ENCODE results near the gene TBL1XR1.
"Not testable (repeated sequence)": the region's sequence is repeated elsewhere in the genome, so short reads cannot be mapped to it uniquely, and the experiment has no call there.

Gene TBL1XR1

DNA sequence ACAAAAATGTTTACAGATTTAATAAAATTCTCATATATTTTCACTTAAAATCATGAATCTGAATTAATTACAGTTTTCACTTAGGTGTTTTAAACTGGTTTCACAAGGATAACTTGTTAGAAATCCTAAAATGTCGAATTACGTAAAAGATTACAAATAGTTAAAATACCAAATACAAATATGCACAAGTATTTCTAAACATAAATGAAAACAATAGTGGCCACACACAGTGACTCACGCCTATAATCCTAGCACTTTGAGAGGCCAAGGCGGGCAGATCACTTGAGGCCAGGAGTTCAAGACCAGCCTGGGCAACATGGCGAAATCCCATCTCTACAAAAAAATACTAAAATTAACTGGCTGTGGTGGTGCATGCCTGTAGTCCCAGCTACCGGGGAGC lies 10.9 kb upstream of the TBL1XR1 start:
- no peak for DNase-seq (ENCODE audit: low read depth in 2 of 2)

DNA sequence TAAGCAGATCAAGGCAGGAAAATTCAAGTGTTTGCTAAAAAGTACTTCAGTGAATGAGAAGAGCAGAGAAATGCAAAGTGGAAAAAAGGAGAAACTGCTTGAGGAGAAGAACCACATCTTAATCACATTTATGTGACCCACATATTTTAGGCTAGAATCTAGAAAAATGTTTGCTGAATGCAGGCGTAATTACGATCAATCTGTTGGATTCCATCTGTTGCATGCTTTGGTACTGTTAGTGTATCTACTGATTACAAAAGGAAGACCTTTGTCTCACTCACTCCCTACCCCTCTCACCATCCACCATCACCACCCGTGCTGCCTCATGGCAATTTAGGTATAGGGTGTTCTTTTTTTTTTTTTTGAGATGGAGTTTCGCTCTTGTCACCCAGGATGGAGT lies 9.7 kb upstream of the TBL1XR1 start:
- no peak for DNase-seq (ENCODE audit: low read depth in 2 of 2)

DNA sequence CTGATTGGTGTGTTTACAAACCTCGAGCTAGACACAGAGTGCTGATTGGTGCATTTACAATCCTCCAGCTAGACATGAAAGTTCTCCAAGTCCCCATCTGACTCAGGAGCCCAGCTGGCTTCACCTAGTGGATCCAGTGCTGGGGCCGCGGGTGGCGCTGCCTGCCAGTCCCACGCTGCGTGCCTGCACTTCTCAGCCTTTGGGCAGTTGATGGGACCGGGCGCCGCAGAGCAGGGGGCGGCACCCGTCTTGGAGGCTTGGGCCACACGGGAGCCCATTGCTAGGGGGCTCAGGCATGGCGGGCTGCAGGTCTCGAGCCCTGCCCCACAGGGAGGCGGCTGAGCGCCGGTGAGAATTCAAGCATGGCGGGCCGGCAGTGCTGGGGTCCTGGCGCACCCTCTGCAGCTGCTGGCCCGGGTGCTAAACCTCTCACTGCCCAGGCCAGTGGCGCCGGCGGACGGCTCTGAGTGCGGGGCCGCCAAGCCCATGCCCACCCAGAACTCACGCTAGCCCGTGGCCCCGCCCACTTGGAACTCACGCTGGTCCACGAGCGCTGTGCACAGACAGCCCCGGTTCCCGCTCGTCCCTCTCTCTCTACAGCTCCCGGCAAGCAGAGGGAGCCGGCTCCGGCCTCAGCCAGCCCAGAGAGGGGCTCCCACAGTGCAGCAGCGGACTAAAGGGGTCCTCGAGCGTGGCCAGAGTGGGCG lies 6.6 kb upstream of the TBL1XR1 start:
- no peak for DNase-seq (ENCODE audit: low read depth in 2 of 2)

DNA sequence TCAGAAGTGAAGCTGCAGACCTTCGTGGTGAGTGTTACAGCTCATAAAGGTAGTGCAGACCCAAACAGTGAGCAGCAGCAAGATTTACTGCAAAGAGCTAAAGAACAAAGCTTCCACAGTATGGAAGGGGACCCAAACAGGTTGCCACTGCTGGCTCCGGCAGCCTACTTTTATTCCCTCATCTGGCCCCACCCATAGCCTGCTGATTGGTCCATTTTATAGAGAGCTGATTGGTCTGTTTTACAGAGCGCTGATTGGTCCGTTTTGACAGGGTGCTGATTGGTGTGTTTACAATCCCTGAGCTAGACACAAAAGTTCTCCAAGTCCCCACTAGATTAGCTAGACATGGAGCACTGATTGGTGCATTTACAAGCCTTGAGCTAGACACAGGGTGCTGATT lies 5.7 kb upstream of the TBL1XR1 start:
- not testable (repeated sequence) for DNase-seq (ENCODE audit: low read depth in 2 of 2)

DNA sequence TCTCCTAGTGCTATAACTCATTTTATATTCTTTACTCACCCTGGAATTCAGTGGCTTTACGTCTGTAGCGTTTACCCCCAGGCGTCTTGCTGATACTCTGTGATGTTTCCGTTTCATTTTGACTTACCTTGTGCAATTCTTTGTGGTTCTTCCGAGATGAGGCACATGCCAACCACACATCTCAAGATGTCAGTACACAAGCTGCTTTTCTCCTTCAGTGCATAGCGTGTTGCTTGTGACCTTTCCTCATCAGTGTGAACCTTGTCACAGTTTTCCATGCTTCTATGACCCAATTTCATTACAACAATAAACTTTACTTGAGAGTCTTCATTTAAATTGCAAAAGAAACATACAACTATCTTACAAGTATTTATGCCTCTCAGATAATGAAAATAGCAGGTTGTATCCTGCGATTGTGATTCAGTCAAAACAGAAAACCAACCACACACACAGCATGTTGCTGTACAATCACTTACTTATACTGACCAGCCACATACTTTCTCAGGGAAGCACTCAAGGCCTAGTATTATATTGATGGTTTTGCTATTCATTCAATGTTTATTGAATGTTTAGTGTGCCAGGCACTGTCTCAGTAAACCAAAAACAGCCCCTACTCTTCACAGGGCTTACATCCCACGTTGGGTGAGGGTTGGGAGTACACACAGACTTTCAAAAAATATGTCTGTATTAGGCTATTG lies 4.6 kb upstream of the TBL1XR1 start:
- DNase-seq (ENCODE audit: low read depth in 2 of 2): peak in 1 of 2 donors; percentile 20

DNA sequence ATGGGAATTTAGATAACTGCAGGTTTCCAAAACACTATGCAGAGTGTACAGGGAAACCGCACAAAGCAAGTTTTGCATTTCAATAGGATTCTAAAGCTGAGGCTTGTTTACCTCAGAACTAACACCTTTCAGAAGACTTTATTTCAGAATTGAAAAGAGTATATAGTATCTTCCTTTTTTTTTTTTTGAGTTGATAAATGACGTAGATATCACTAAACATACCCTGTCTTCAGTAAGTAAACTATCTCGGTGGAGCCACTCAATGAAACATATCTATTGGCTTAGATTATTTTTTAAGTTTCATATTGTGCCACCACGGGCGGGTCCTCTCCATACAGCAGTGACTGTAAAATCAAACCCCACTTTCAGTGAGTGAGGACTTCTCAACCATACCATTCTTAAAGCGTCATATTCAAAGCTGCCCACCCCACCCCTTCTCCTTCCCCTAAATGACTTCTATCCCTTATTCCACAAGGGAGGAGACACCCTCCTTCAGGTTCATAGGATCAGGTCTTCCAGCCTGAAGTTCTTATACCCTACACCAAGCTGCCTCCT lies 2.0 kb upstream of the TBL1XR1 start:
- DNase-seq (ENCODE audit: low read depth in 2 of 2): no peak

DNA sequence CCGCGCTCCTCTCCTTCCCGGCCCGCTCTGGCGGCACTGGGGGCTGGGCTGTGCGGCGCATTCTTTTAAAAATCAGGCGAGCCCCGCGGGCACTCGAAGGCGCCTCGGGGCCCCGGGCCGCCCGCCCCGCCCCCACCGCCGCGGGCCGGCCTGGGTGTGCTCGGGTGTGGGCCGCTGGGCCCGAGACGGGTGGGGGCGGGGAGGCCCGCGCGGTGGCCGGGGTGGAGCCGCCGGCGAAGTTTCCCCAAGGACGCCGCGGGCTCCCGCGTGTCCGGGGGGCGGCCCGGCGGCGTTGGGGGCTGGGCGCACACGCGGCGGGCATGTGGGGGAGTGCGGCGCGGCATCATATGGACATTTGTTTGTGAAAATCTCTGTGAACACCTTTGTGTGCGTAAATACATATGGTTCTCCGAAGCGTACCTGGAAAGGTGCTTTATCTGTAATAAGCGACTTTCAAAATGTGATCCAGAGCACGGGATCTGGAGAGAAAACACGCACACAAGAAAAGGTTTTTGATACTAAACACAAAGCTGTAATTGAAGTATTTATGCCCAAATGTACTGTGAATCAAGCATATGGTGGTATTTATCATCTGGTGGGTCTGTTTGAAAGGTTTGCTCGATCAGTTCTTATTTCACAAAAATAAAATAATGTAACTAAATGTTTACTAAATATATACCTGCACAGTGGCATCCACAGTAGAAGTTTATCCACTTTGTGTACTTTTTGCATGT lies 612 bp upstream of the TBL1XR1 start:
- DNase-seq (ENCODE audit: low read depth in 2 of 2): no peak

DNA sequence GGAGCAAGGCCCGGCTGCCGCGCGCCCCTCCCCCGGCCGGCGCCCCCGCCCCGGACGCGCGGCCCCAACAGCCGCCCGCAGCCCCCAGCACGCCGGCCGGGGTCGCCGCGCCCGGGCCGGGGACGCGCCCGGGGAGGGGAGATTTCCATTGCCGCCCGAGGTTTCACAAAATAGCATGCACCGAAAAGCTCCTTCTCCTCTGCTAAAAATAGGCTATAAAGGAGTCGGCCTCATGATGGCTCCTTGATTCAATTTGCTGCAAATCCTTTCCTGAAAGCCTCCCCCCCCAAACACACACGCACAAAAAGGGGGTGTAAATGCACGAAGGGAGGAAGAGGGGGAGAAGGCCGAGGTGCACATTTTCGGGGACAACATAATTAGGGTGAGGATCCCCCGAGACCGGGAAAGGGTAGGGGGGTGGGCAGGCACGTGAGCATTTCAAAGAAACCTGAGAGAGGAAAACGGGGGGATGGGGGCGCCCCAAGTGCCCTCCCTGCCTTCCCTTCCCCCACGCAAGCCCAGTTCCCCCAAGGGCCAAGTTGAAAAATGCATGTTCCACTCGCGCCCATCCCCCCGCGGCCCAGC lies 734 bp downstream of the TBL1XR1 start:
- no peak for DNase-seq (ENCODE audit: low read depth in 2 of 2)

DNA sequence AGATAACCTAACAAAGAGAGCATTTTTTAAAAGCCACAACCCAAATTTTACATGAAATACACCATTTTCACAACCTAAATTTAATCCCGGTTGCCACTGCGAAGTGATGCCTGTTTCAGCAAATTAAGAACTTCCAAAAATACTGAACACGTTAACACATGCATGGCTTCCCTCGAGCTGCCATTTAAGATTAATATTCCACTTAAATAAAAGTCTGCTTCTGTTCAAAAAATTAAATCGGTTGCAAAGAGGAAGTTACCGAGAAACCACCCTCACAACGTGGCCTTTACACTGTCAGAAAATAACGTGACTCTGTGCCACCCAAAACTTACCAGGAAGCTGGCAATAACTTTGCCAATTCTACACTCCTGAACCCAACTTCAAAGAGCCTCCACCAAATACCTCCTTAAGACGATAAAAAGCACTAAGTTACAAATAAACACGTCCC lies 1.2 kb downstream of the TBL1XR1 start:
- DNase-seq (ENCODE audit: low read depth in 2 of 2): no peak

DNA sequence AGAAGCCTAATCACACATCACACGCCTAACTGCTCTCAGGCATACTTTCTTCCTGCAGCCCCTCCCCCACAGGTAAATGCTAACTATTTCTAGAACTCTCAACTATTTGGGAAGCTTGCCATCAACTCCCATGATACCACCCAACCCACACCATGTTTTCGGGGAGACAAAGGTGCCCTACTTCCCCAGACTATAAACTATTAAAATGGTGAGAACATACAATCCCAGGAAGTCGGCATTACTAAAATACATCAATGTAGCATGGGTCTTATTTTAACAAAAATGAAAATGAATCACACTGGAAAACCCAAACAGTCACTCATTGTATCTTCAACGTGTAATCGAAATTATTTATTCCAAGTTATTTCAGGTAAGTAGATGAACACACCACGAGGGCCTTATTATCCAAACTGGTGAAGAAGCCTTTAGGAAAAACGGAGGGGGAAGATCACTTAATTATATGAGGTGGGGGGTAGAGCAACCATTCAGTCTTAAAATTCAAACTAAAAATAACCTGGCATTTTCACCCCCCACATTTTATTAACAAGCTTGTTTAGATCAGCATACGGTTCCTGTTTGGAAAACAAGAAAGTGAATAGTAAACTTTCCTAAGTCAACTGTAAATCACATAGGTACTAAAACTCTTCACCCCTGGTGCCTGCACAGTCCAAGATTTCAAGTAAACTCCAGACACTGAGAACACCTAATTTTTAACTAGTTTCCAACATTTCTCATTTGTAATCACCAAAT lies 1.9 kb downstream of the TBL1XR1 start:
- no peak for DNase-seq (ENCODE audit: low read depth in 2 of 2)

DNA sequence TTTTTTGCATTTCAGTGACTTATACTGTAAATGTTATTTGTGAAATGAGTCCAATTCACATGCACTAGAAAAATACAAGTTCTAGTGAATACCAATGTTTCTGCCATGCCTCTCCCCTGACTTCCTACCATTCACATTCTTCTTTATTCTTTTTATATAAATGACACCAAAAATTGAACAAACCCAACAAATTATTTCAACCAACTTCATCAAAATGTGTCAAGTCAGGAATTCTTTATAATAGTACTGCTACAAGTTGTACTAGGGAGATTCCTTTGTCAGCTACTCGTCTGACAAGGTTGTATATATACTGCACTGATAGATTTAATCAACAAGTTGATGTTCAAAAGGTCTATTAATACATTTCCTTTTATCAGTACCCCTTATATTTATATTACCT lies 3.0 kb downstream of the TBL1XR1 start:
- no peak for DNase-seq (ENCODE audit: low read depth in 2 of 2)

DNA sequence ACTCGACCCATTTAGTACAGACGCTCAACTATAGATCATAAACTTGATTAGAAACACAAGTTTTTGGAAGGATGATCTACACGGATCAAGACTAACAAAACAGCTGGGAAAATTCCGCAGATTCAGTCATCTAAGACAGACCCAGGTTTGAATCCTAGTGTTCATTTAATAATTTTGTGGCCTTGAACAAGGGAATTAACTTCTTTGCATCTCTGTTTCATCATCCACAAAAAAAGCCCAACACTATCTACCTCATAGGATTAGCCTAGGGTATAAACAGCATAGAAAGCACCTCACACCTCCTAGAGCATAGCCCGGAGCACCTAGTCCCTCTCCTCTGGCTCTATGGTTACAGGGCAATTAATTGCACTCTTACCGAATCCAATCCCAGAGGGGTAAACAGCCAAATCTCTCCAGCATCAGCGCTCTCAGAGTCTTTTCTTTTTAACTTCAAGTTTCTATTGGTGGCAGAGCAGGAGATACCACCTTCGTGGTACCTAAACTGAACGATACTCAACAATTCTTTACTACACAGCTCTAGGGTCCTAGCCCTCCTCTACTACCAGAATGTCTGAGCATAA lies 3.5 kb downstream of the TBL1XR1 start:
- DNase-seq (ENCODE audit: low read depth in 2 of 2): no peak

DNA sequence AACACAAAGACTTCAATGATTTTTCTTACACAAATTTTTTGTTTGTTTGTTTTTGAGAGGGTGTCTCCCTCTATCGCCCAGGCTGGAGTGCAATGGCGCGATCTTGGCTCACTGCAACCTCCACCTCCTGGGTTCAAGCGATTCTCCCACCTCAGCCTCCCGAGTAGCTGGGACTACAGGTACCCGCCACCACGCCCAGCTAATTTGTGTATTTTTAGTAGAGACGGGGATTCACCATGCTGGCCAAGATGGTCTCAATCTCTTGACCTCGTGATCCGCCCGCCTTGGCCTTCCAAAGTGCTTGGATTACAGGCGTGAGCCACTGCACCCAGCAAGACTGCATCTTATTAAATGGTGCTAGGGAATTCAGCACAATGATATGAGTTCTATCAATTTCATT lies 4.0 kb downstream of the TBL1XR1 start:
- DNase-seq (ENCODE audit: low read depth in 2 of 2): not testable (repeated sequence)

DNA sequence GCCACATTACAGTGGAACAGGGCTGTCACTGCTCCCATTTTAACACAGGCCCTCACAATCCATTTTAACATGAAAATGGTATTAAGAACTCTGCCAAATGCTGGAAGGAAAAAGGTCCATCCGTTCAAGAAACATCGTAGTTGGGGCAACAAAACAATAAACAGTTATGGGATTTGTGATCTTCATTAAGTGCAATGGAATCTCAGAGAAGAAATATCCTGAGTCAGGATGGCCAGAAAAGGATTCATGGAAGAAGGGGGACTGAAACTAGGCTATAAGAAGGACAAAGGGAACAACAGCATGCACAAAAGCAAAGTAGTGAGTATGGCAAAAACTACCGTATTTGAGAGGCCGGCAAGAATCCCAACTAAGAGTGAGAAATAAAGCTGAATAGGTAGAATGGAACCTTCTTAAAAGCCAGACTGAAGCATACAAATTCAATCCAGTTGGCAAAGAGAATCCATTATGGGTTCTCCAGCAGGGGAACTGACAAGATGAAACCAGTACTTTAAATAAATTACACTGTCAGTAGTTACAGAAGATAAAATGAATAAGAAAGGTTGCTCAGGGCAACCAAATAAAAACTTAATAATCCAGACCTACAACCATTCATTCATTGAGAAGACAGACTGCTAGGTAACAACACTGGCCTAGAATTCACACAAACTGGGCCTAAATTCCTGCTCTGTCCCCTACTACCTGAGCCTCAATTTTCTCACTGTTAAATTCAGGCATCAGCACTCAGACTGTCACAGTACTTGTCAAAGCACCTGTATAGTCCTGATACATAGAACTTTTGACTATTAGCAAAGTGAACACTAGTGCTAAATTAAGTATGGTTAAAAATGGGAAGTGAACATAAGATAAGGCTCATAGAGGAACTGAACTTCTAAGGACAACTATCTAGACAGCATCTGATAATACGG lies 6.3 kb downstream of the TBL1XR1 start:
- DNase-seq (ENCODE audit: low read depth in 2 of 2): no peak

DNA sequence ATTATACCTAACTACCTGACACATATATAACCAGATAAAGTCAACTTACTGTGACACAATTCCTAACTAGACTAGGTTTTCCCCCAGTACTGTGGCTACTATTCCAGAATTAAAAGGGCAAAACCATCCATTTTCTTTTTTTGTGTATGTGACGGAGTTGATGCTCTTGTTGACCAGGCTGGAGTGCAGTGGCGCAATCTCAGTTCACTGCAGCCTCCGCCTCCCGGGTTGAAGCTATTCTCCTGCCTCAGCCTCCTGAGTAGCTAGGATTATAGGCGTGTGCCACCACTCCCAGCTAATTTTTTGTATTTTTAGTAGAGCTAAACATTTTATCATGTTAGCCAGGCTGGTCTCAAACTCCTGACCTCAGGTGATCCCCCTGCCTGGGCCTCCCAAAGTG lies 7.1 kb downstream of the TBL1XR1 start:
- not testable (repeated sequence) for DNase-seq (ENCODE audit: low read depth in 2 of 2)

DNA sequence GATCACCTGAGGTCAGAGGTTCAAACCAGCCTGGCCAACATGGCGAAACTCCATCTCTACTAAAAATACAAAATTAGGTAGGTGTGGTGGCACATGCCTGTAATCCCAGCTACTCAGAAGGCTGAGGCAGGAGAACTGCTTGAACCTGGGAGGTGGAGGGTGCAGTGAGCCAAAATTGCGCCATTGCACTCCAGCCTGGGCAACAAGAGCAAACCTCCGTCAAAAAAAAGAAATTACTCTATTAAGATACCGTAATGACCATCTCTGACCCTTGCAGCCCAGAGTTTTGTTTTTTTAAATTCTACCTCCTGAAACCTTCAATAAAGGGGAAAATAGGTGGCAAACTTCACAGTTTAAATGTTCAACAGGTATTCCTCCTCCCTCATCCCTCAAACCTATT lies 9.0 kb downstream of the TBL1XR1 start:
- not testable (repeated sequence) for DNase-seq (ENCODE audit: low read depth in 2 of 2)

DNA sequence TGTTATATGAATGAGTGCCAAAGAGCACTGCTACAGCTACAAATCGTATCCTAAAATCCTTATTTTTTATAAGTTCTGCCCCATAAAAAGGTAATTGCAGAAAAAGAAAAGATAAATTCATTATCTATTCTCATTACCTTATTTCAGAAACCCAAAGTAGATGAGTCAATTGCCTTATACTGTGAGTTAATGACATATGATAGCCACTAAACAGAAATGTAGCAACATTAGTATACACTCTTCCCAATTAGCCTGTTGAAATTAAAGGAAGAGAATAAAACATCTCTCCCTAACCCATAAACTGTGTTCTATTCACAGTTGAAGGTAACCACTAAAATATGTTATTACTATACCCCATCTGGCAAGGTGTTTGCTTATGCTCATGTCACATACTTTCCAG lies 11.0 kb downstream of the TBL1XR1 start:
- no peak for DNase-seq (ENCODE audit: low read depth in 2 of 2)

DNA sequence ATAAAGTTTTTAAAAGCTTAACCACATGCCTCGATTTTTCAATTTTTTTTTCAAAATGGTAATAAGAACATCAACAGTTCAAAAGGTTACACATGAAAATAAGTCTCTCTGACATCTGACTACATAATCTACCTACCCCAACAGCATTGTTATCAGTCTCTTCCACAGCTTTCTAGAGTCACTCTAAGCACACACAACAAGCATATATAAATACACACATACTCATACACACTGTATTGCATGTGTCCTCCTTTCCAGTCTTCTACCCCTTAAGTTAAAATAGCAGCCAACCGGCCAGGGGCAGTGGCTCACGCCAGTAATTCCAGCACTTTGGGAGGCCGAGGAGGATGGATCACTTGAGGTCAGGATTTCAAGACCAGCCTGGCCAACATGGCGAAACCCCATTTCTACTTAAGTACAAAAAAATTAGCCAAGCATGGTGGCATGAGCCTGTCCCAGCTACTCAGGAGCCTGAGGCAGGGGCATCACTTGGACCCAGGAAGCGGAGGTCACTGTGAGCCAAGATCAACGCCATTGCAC lies 12.2 kb downstream of the TBL1XR1 start:
- no peak for DNase-seq (ENCODE audit: low read depth in 2 of 2)

DNA sequence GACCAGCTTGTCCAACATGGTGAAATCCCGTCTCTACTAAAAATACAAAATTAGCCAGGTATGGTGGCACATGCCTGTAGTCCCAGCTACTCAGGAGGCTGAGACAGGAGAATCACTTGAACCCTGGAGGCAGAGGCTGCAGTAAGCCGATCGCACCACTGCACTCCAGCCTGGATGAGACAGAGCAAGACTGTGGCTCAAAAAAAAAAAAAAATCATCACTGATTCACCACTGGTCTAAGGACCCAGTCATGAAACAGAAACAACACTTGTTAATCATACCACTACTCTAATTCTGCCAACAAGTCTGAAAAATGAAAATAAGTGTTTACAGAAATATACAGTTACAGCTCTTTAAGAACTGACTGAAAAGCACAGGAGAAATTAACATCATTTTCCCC lies 12.7 kb downstream of the TBL1XR1 start:
- DNase-seq (ENCODE audit: low read depth in 2 of 2): not testable (repeated sequence)

DNA sequence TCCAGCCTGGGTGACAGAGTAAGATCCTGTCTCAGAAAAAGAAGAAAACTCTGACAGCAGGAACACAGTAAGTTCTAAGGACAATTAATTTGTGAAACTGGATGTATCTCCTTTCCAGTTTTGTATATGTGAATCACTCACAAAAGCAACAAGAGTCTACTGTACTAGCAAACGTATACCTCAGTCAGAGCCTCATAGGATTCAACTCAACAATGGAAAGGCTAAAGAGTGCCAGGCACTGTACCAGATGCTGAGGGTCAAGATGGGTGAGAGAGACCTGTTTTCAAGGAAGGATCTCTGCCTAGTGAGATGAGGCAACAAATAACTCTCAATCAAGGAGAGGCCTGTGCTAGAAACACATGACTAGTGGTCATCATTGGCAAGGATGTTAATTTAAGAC lies 14.9 kb downstream of the TBL1XR1 start:
- no peak for DNase-seq (ENCODE audit: low read depth in 2 of 2)
